Measurements from ENCODE around the gene ZNF790. TPM values are rescaled to one million over a fixed set of nuclear protein-coding genes. Genes with fewer than 3 reads are reported as not detected.

The ZNF790 gene
- total and polyA plus RNA-seq, 2 of the 13 experiments (the other 11 are each of a cell fraction or from before 2014, with no cell fraction given) = 1.3 to 5.3 TPM

DNA sequence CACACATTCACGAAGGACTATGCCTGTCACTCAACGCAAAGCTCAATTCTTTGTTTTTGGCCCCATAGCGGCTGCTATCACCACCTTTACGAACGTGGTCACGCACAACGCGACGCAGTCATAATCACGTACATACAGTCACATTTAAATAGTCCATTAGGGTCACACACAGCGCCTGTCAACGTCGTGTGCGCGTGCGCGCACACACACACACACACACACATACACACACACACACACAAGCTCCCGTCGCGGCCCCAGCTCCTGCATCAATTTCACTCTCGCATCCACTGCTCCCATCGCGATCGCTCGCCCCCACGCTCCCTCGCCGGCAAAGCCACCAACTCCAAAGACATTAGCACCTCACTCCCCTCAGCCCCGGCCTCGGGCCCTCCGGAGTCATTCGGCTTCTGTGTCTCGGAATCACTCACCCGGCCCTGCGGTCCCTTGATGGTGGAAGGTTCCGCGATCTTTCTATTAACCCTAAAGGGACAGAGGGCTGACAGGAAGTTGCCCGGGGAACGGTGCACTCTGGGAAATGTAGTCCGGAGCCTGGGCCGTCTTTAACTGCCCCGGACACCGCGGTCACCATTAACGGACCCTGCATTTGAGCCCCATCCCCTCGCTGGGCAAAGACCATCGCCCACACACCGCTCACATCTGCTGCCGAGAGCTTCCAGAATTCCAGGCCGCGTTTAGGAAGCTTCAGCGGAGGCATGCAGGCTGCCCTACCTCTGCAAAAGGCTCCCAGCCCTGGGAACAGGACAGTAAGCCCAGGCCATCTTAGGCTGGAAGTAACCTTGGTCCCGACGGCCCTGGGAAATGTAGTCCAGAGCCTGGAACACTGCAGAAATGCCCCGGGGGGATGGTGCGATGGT is at the start of gene ZNF790 (continued):
- TF ChIP-seq ZNF496 (CRISPR knock-in tag; IDR thresholded peaks at IDR 0.05; ENCODE audit: insufficient replicate concordance) = no peak
- no peak for TF ChIP-seq HNRNPK (IDR thresholded peaks at IDR 0.05; ENCODE audit: low read depth, low read length, poor library complexity, severe bottlenecking)
- TF ChIP-seq, protein P1, sequence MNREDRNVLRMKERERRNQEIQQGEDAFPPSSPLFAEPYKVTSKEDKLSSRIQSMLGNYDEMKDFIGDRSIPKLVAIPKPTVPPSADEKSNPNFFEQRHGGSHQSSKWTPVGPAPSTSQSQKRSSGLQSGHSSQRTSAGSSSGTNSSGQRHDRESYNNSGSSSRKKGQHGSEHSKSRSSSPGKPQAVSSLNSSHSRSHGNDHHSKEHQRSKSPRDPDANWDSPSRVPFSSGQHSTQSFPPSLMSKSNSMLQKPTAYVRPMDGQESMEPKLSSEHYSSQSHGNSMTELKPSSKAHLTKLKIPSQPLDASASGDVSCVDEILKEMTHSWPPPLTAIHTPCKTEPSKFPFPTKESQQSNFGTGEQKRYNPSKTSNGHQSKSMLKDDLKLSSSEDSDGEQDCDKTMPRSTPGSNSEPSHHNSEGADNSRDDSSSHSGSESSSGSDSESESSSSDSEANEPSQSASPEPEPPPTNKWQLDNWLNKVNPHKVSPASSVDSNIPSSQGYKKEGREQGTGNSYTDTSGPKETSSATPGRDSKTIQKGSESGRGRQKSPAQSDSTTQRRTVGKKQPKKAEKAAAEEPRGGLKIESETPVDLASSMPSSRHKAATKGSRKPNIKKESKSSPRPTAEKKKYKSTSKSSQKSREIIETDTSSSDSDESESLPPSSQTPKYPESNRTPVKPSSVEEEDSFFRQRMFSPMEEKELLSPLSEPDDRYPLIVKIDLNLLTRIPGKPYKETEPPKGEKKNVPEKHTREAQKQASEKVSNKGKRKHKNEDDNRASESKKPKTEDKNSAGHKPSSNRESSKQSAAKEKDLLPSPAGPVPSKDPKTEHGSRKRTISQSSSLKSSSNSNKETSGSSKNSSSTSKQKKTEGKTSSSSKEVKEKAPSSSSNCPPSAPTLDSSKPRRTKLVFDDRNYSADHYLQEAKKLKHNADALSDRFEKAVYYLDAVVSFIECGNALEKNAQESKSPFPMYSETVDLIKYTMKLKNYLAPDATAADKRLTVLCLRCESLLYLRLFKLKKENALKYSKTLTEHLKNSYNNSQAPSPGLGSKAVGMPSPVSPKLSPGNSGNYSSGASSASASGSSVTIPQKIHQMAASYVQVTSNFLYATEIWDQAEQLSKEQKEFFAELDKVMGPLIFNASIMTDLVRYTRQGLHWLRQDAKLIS (CRISPR knock-in tag; IDR thresholded peaks at IDR 0.05) = no peak
- TF ChIP-seq ZNF383 (CRISPR knock-in tag; IDR thresholded peaks at IDR 0.05; ENCODE audit: borderline replicate concordance) = peak; percentile 30; the same call in 1 of the 2 replicates
- 0 out of 2 replicates have a peak, but pooled peaks have one; percentile 53 for TF ChIP-seq GZF1 (CRISPR knock-in tag; IDR thresholded peaks at IDR 0.05)
- TF ChIP-seq JUNB (CRISPR knock-in tag; IDR thresholded peaks at IDR 0.05; ENCODE audit: borderline replicate concordance) = no peak
- TF ChIP-seq, protein P2, sequence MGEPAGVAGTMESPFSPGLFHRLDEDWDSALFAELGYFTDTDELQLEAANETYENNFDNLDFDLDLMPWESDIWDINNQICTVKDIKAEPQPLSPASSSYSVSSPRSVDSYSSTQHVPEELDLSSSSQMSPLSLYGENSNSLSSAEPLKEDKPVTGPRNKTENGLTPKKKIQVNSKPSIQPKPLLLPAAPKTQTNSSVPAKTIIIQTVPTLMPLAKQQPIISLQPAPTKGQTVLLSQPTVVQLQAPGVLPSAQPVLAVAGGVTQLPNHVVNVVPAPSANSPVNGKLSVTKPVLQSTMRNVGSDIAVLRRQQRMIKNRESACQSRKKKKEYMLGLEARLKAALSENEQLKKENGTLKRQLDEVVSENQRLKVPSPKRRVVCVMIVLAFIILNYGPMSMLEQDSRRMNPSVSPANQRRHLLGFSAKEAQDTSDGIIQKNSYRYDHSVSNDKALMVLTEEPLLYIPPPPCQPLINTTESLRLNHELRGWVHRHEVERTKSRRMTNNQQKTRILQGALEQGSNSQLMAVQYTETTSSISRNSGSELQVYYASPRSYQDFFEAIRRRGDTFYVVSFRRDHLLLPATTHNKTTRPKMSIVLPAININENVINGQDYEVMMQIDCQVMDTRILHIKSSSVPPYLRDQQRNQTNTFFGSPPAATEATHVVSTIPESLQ (CRISPR knock-in tag; conservative IDR thresholded peaks at IDR 0.05) = no peak; the same call in 1 of the 2 replicates
- no peak; the same call in 1 of the 2 replicates for TF ChIP-seq ZNF703 (CRISPR knock-in tag; IDR thresholded peaks at IDR 0.05; ENCODE audit: borderline replicate concordance)
- peak; percentile 76; the same call in 1 of the 2 replicates for TF ChIP-seq ZFAT (CRISPR knock-in tag; conservative IDR thresholded peaks at IDR 0.05)
- TF ChIP-seq, protein P3, sequence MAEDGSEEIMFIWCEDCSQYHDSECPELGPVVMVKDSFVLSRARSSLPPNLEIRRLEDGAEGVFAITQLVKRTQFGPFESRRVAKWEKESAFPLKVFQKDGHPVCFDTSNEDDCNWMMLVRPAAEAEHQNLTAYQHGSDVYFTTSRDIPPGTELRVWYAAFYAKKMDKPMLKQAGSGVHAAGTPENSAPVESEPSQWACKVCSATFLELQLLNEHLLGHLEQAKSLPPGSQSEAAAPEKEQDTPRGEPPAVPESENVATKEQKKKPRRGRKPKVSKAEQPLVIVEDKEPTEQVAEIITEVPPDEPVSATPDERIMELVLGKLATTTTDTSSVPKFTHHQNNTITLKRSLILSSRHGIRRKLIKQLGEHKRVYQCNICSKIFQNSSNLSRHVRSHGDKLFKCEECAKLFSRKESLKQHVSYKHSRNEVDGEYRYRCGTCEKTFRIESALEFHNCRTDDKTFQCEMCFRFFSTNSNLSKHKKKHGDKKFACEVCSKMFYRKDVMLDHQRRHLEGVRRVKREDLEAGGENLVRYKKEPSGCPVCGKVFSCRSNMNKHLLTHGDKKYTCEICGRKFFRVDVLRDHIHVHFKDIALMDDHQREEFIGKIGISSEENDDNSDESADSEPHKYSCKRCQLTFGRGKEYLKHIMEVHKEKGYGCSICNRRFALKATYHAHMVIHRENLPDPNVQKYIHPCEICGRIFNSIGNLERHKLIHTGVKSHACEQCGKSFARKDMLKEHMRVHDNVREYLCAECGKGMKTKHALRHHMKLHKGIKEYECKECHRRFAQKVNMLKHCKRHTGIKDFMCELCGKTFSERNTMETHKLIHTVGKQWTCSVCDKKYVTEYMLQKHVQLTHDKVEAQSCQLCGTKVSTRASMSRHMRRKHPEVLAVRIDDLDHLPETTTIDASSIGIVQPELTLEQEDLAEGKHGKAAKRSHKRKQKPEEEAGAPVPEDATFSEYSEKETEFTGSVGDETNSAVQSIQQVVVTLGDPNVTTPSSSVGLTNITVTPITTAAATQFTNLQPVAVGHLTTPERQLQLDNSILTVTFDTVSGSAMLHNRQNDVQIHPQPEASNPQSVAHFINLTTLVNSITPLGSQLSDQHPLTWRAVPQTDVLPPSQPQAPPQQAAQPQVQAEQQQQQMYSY (CRISPR knock-in tag; IDR thresholded peaks at IDR 0.05) = no peak
- TF ChIP-seq, protein P4, sequence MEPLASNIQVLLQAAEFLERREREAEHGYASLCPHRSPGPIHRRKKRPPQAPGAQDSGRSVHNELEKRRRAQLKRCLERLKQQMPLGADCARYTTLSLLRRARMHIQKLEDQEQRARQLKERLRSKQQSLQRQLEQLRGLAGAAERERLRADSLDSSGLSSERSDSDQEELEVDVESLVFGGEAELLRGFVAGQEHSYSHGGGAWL (CRISPR knock-in tag; IDR thresholded peaks at IDR 0.05) = no peak; the same call in 1 of the 2 replicates
- TF ChIP-seq, protein P5, sequence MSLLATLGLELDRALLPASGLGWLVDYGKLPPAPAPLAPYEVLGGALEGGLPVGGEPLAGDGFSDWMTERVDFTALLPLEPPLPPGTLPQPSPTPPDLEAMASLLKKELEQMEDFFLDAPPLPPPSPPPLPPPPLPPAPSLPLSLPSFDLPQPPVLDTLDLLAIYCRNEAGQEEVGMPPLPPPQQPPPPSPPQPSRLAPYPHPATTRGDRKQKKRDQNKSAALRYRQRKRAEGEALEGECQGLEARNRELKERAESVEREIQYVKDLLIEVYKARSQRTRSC (CRISPR knock-in tag; IDR thresholded peaks at IDR 0.05; ENCODE audit: low read depth) = 0 out of 2 replicates have a peak, but pooled peaks have one; percentile 59
- TF ChIP-seq U2AF2 (IDR thresholded peaks at IDR 0.05; ENCODE audit: low read depth, low read length) = no peak
